Fibroblast of lung (primary cell): Measurements from ENCODE around the gene KCNT1.

ENCODE experiments used
- CTCF ChIP-seq, 2 donors: IDR thresholded peaks in 1 of 2; conservative IDR thresholded peaks in 1 of 2; 1 replicate in 1 of 2; 2 replicates in 1 of 2; pipeline ENCODE4 v1.5.1; 2011 to 2012; ENCODE audit warnings: low read length in 2 of 2, control low read depth in 1 of 2, inconsistent platforms in 1 of 2, low read depth in 1 of 2, mild to moderate bottlenecking in 1 of 2
- EZH2 ChIP-seq: IDR thresholded peaks from 2 replicates; pipeline ENCODE4 v1.5.1; 2012; ENCODE audit warnings: low read length, control low read depth, mild to moderate bottlenecking; ENCODE audit errors: missing control alignments

- TF ChIP-seq CTCF (conservative IDR thresholded peaks at IDR 0.05 in 1 of 2, IDR thresholded peaks at IDR 0.05 in 1 of 2; ENCODE audit: low read depth in 1 of 2, low read length in 2 of 2) (no peak), EZH2 (no peak)
These were observed 86.8 kb downstream of the KCNT1 start for GRCh38 chr9:135788576-135789300.
